NCI-H748 (cell line): Measurements from ENCODE around the gene RHO.
"Not testable (repeated sequence)": the region's sequence is repeated elsewhere in the genome, so short reads cannot be mapped to it uniquely, and the experiment has no call there.

Experiments
- DNase-seq: peaks from one replicate; lab custom pipeline; 2025; ENCODE audit not compliant: unreplicated experiment; lab: John Stamatoyannopoulos, UW

Gene RHO

GRCh38 chr3:129528589-129529100 lies at the start of gene RHO:
RHO (plus strand) TSS chr3:129528639; CDS start chr3:129528734, 95 bp downstream.
- DNase-seq, result no peak

GRCh38 chr3:129481225-129481765 lies 47.1 kb upstream of the RHO start:
- DNase-seq, result not testable (repeated sequence)

GRCh38 chr3:129481766-129482332 lies 46.6 kb upstream of the RHO start:
- DNase-seq, result no peak

- DNase-seq, result no peak
Measured at GRCh38 chr3:129482721-129483120, 45.7 kb upstream of the RHO start.

GRCh38 chr3:129483870-129484269 lies 44.6 kb upstream of the RHO start:
- DNase-seq, result no peak

GRCh38 chr3:129485146-129485545 lies 43.3 kb upstream of the RHO start:
- DNase-seq, result not testable (repeated sequence)

GRCh38 chr3:129485721-129486663 lies 42.4 kb upstream of the RHO start:
- DNase-seq, result no peak

- no peak for DNase-seq
Measured at GRCh38 chr3:129486664-129487035, 41.8 kb upstream of the RHO start.

GRCh38 chr3:129487183-129487867 lies 41.1 kb upstream of the RHO start:
- DNase-seq, result no peak

GRCh38 chr3:129487868-129488335 lies 40.5 kb upstream of the RHO start:
- DNase-seq, result not testable (repeated sequence)

GRCh38 chr3:129489258-129489657 lies 39.2 kb upstream of the RHO start:
- DNase-seq, result not testable (repeated sequence)

- DNase-seq, result peak; percentile 56
Measured at GRCh38 chr3:129490273-129490675, 38.2 kb upstream of the RHO start.

- not testable (repeated sequence) for DNase-seq
Measured at GRCh38 chr3:129491077-129491476, 37.4 kb upstream of the RHO start.

GRCh38 chr3:129491794-129492193 lies 36.6 kb upstream of the RHO start:
- no peak for DNase-seq

GRCh38 chr3:129492691-129493090 lies 35.7 kb upstream of the RHO start:
- no peak for DNase-seq

- DNase-seq, result no peak
Measured at GRCh38 chr3:129493206-129493605, 35.2 kb upstream of the RHO start.

- DNase-seq, result not testable (repeated sequence)
Measured at GRCh38 chr3:129494499-129494898, 33.9 kb upstream of the RHO start.

GRCh38 chr3:129495006-129495639 lies 33.3 kb upstream of the RHO start:
- DNase-seq, result not testable (repeated sequence)

GRCh38 chr3:129497876-129498275 lies 30.6 kb upstream of the RHO start:
- not testable (repeated sequence) for DNase-seq
